ENCODE results near the gene MYO1E. TPM values are rescaled to one million over a fixed set of nuclear protein-coding genes. Genes with fewer than 3 reads are reported as not detected.
"Not testable (repeated sequence)": the region's sequence is repeated elsewhere in the genome, so short reads cannot be mapped to it uniquely, and the experiment has no call there.

Gene MYO1E
- total RNA-seq, 4 donors from 2014 or later = 23.3 to 99.8 (median 66.5) TPM

GRCh38 chr15:59345326-59345725 is 27.3 kb downstream of the MYO1E start:
- no peak for DNase-seq
- no peak overlapping the region for H3K4me3 ChIP-seq
- H3K36me3 ChIP-seq = no peaks in the 10 kb centered on the region
- TF ChIP-seq, protein P1, sequence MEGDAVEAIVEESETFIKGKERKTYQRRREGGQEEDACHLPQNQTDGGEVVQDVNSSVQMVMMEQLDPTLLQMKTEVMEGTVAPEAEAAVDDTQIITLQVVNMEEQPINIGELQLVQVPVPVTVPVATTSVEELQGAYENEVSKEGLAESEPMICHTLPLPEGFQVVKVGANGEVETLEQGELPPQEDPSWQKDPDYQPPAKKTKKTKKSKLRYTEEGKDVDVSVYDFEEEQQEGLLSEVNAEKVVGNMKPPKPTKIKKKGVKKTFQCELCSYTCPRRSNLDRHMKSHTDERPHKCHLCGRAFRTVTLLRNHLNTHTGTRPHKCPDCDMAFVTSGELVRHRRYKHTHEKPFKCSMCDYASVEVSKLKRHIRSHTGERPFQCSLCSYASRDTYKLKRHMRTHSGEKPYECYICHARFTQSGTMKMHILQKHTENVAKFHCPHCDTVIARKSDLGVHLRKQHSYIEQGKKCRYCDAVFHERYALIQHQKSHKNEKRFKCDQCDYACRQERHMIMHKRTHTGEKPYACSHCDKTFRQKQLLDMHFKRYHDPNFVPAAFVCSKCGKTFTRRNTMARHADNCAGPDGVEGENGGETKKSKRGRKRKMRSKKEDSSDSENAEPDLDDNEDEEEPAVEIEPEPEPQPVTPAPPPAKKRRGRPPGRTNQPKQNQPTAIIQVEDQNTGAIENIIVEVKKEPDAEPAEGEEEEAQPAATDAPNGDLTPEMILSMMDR (IDR thresholded peaks at IDR 0.05) = no peak
- TF ChIP-seq POLR2A (IDR thresholded peaks at IDR 0.05) = no peak
- H3K4me1 ChIP-seq = peaks cover under 1 to 4% of the 10 kb centered on the region in 2 donors
- H3K27ac ChIP-seq = no peak overlapping the region
- no peaks in the 10 kb centered on the region for H3K9me3 ChIP-seq
- intact Hi-C loops (cut with DNase I; ENCODE audit: low total_unique reads) = no loop called here
- H3K27me3 ChIP-seq = no peaks in the 10 kb centered on the region

GRCh38 chr15:59344311-59344710 is 28.4 kb downstream of the MYO1E start:
- Histone ChIP-seq H3K27ac (no peak overlapping the region), H3K4me1 (no peaks in the 10 kb centered on the region), H3K9me3 (no peaks in the 10 kb centered on the region), H3K4me3 (no peak overlapping the region), H3K36me3 (no peaks in the 10 kb centered on the region), H3K27me3 (no peaks in the 10 kb centered on the region)
- DNase-seq = no peak
- TF ChIP-seq, protein P1 (IDR thresholded peaks at IDR 0.05) = no peak
- TF ChIP-seq POLR2A (IDR thresholded peaks at IDR 0.05) = no peak
- intact Hi-C loops (cut with DNase I; ENCODE audit: low total_unique reads) = no loop called here

DNA sequence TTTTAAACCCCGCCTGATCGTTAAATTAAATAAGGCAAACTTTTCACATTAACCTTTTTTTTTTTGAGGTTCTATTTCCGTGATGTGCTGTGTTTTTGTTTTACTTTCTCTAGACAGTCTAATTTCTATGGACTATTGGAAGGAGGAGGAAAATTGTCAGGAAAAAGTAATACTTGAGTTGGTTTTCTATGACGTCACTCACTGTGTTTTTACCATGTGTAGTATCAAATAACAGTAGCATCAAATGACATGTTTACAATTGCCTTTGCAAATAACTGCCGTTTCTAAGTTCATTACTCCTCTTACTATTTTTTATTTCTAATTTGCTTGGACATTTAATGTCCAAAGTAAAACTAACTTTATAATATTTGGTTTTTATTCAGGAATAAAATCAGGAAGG is 32.3 kb downstream of the MYO1E start:
- Histone ChIP-seq H3K36me3 (no peaks in the 10 kb centered on the region), H3K27me3 (no peaks in the 10 kb centered on the region), H3K9me3 (no peaks in the 10 kb centered on the region), H3K4me3 (no peak overlapping the region), H3K27ac (no peak overlapping the region), H3K4me1 (no peaks in the 10 kb centered on the region)
- intact Hi-C loops (cut with DNase I; ENCODE audit: low total_unique reads) = no loop called here
- DNase-seq = no peak
- TF ChIP-seq, protein P1 (IDR thresholded peaks at IDR 0.05) = no peak
- TF ChIP-seq POLR2A (IDR thresholded peaks at IDR 0.05) = no peak

- intact Hi-C loops (cut with DNase I; ENCODE audit: low total_unique reads) = no loop called here
- Histone ChIP-seq H3K27ac (no peak overlapping the region), H3K27me3 (no peaks in the 10 kb centered on the region), H3K9me3 (no peaks in the 10 kb centered on the region), H3K4me1 (peaks cover 0 to 3% of the 10 kb centered on the region in 2 donors), H3K4me3 (no peak overlapping the region), H3K36me3 (no peaks in the 10 kb centered on the region)
- no peak for DNase-seq
- TF ChIP-seq POLR2A (IDR thresholded peaks at IDR 0.05) = no peak
- TF ChIP-seq, protein P1 (IDR thresholded peaks at IDR 0.05) = no peak
These were observed 33.4 kb downstream of the MYO1E start for GRCh38 chr15:59339252-59339672.

DNA sequence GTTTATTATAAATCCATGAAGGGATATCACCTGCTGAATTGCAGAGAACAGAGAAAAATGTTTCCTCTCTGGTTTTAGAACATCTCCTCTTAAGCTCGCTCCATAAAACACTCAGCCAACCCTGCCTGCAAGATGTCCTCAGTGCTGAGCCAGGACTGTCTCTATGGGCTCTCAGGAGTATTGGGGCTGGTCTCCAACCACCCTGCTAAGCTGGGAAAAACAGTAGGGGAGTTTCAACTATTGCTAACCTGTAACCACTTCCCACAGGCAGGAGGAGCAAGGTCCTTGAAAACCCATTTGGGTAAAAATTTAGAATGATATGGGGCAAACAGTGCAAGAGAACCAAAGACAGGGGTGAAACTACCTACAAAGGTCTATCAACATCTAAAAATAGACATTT is 34.3 kb downstream of the MYO1E start:
- no peaks in the 10 kb centered on the region for H3K9me3 ChIP-seq
- DNase-seq = no peak
- no peak for TF ChIP-seq POLR2A (IDR thresholded peaks at IDR 0.05)
- TF ChIP-seq, protein P1 (IDR thresholded peaks at IDR 0.05) = no peak
- H3K27me3 ChIP-seq = no peaks in the 10 kb centered on the region
- peaks cover 0 to 5% of the 10 kb centered on the region in 2 donors for H3K4me1 ChIP-seq
- no peak overlapping the region for H3K27ac ChIP-seq
- intact Hi-C loops (cut with DNase I; ENCODE audit: low total_unique reads) = no loop called here
- no peaks in the 10 kb centered on the region for H3K36me3 ChIP-seq
- H3K4me3 ChIP-seq = no peak overlapping the region

DNA sequence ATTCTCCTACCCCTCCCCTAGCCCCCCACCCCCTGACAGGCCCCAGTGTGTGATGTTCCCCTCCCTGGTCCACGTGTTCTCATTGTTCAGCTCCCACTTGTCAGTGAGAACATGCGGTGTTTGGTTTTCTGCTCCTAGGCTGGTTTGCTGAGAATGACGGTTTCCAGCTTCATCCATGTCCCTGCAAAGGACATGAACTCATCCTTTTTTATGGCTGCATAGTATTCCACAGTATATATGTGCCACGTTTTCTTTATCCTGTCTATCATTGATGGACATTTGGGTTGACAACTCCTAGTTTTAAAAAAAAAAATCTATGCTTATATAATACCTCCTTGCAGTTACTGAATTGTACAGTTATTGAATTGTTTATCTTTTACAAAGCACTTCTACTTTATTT is 35.9 kb downstream of the MYO1E start:
- H3K27me3 ChIP-seq; H3K9me3 ChIP-seq; intact Hi-C loops (cut with DNase I; ENCODE audit: low total_unique reads); H3K4me1 ChIP-seq; DNase-seq; H3K36me3 ChIP-seq; H3K27ac ChIP-seq; H3K4me3 ChIP-seq: not testable (repeated sequence)

Data from uterus (tissue), 4 donors.